Activated CD4-positive, alpha-beta T cell treated with anti-CD3 and anti-CD28 coated beads, Interleukin-2, amount 50 U/mL, for 1 hour (primary cell): ENCODE results near the gene SRPK3.
"Not testable (repeated sequence)": the region's sequence is repeated elsewhere in the genome, so short reads cannot be mapped to it uniquely, and the experiment has no call there.

Source experiments
- DNase-seq: peaks from one replicate; pipeline ENCODE4 v3.0.0-alpha.2; 2020

Gene SRPK3, protein sequence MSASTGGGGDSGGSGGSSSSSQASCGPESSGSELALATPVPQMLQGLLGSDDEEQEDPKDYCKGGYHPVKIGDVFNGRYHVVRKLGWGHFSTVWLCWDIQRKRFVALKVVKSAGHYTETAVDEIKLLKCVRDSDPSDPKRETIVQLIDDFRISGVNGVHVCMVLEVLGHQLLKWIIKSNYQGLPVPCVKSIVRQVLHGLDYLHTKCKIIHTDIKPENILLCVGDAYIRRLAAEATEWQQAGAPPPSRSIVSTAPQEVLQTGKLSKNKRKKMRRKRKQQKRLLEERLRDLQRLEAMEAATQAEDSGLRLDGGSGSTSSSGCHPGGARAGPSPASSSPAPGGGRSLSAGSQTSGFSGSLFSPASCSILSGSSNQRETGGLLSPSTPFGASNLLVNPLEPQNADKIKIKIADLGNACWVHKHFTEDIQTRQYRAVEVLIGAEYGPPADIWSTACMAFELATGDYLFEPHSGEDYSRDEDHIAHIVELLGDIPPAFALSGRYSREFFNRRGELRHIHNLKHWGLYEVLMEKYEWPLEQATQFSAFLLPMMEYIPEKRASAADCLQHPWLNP

DNA sequence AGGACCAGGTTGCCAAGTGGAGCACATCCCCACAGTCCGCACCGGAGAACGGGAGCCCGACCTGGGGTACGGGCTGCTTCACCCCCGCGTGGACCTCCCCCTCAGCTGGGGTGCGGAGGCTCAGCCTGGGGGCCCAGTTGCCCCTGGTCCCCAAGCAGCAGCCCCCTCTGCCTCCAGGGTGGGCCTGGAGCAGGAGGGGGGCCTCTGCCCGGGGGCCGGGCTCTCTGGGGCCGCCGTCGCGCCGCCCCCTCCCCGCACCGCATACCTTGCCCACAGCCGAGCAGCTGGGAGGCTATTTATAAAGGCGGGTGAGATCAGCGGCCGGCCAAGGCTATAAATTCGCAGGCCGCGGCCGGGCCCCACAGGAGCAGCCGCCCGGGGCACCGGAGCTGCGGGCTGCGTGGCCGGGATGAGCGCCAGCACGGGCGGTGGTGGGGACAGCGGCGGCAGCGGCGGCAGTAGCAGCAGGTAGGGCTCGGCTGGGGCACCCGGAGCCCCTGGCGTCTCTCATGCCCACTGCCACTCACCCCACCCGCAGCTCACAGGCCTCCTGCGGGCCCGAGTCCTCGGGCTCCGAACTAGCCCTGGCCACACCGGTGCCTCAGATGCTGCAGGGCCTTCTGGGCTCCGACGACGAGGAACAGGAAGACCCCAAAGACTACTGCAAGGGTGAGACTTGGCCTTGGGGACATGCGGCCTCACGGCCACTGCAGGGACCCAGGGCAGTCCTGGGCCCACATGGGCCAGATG lies at the start of gene SRPK3:
SRPK3 (plus strand) TSS at position 364 of the 750 bp plus-strand sequence; CDS start at position 410, 46 bp downstream.
- DNase-seq = no peak

DNA sequence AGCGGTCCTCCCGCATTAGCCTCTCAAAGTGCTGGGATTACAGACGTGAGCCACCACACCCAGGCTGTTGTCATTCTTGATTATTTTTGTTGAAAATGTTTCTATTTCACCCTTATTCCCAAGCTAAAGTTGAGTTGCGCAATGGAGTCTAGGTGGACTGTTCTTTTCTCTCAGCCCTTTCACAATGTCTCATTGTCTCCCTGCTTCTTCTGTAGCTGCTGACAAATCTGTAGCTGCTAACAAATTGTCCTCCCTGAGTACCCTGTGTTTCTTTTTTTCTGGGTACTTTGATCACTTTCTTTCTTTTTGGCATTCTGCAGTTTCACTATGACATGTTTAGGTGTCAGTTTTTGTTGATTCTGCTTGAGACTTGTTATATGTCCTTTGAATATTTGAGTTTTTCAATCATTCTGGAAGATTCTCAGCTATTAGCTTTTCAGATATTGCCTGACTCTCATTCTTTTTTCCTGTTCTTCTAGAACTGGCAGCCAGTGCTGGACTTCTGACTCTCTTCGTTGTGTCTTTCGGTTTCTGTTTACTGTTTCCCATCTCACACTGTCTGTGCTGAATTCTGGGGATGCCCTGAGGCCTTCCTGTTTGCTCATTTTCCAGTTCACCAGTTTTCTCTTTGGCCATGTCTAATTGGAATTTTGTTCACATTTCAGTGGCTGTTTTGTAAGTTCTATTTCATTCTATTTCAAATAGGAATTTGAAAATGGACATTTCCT lies 49.6 kb upstream of the SRPK3 start:
- DNase-seq = no peak

GRCh38 chrX:153731845-153732215 lies 49.0 kb upstream of the SRPK3 start:
- no peak for DNase-seq

DNA sequence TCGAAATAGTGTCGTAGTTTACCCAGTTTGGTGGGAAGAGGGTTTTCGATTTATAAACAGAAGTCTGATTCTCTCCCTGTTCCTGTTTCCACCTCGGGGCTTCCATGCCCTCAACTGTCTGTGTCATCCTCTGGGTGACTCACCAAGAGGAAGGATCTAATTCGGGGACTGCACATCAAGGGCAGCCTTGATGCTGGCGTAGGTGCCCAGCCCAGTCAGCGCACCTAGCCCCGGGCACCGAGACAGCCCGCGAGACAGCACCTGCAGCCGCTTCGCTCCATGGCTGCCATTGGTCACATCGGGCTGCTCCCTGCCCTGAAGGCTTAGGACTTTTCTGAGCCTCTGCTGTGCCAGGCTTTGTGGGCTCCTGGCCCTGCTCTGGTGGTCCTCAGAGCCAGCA lies 48.4 kb upstream of the SRPK3 start:
- DNase-seq = no peak

DNA sequence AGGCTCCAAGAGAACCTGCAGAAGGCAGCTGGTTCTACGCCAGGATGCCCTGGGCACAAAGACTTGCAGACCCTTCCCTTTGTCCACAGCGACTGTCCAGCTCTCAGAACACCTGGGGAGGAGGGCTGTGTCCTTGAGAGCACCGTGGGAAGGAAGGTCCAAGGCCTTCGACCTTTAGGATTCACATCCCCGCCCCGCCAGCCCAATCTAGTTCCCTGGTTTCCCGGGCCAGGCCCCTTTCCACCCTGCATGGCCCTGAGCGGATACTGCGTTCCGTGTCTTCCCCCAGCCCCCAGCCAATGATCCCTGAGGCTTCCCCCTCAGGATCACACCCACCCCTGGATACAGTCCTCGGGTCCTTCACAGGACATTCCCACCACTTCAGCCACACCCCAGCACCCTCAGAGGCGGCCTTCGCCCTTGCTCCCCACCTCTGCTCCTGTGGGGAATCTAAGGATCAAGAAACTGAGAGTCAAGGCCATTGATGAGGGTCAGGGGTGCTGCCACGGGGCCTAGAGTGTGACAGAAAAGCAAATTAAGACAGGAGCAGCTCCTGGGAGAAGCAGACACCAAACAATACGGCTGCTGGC lies 47.1 kb upstream of the SRPK3 start:
- no peak for DNase-seq

- no peak for DNase-seq
Observed at GRCh38 chrX:153734871-153735270, 46.0 kb upstream of the SRPK3 start.

DNA sequence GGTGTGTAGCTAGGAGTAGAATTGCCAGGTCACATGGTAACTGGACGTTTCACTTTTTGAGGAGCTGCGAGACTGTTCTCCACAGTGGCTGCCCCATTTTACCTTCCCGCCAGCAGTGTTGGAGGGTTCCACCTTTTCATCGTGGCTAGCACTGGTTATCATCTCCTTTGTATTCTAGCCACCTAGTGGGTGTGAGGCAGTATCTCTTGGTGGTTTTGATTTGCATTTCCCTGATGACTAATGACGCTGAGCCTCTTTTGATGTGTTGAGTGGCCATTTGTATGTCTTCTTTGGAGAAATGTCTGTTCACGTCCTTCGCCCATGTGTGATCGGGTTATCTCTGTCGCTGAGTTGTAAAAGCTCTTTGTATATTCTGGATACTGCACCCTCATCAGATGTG lies 45.6 kb upstream of the SRPK3 start:
- no peak for DNase-seq

DNA sequence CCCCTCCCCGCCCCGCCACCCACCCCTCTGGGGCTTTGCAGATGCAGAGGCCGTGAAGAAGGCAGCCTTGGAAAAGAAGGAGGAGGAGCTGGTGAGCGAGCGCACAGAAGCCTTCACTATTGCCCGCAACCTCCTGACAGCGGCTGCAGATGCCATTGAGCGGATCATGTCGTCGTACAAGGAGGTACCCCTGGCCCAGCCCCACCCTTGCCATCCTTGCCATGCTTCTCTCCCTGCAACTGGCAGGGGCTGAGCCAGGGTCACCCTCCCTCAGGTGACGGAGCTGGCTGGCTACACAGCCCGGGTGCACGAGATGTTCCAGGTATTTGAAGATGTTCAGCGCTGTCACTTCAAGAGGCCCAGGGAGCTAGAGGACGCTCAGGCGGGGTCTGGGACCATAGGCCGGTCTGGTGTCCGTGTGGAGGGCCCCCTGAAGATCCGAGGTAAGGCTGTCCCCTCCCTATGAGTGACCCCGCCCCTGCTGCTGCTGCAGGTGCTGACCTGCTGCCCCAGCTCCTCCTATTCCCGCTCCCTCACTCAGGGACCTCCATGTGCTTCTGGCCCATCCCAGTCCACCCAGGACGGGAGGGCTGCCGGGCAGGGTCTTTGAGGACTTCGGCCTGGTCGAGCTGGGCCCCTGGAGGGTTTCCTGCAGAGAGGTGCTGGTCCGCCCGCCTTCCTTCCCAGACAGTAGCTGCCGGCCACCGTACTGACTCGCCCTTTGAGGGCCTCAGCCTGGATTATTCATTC lies 44.6 kb upstream of the SRPK3 start:
- no peak for DNase-seq

DNA sequence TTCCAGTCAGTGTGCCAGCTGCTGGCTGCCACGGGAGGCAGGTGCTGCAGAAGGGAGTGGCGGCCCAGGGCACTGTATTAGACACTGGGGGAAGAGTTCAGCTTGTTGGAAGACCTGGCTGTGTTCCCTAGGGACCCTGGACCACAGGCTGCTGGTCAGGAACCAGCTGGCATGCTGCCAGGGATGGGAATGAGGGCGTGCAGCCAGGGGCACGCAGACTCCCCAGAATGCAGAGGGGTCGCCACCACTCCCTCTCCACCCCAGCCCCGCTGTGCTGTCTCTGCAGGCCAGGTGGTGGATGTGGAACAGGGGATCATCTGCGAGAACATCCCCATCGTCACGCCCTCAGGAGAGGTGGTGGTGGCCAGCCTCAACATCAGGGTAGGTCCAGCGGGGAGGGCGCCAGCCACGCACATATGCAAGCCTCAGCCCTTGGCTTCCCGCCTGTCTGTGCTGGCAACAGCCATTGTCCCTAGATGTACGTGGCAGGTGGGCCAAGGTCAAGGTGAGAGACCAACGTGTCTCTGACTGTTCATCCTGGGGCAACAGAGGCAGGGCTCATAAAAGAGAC lies 43.9 kb upstream of the SRPK3 start:
- no peak for DNase-seq

GRCh38 chrX:153738056-153738605 lies 42.7 kb upstream of the SRPK3 start:
- no peak for DNase-seq

DNA sequence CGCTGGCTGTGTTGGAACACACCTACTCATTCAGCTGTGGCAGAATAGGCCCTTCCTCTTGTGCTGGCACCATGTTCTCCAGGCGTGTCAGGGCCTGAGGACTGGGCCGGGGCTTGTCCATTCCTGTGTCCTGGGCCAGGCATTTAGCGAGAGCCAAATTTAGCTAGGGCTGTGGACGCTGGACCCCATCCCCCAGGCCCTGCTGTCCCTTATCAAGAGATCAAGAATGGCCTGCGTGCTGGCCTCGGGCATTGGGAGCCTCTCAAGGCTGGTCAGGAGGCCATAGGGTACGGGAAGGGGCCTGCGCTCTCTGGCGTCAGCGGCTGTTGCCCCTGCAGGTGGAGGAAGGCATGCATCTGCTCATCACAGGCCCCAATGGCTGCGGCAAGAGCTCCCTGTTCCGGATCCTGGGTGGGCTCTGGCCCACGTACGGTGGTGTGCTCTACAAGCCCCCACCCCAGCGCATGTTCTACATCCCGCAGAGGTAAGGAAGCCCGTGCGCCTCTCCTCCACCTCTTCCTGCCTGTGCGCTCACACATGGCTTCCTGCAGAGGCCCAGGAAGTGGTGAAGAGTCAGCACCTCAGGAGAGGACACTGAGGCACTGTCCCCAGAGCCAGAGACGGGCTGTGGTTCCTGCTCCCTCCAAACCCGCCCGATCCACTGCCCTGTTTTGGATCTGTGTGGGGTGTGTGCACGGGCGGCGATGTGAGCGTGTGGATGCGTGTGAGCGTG lies 40.9 kb upstream of the SRPK3 start:
- DNase-seq = no peak

- no peak for DNase-seq
Observed at GRCh38 chrX:153740631-153741222, 40.1 kb upstream of the SRPK3 start.

GRCh38 chrX:153741446-153741845 lies 39.4 kb upstream of the SRPK3 start:
- no peak for DNase-seq

DNA sequence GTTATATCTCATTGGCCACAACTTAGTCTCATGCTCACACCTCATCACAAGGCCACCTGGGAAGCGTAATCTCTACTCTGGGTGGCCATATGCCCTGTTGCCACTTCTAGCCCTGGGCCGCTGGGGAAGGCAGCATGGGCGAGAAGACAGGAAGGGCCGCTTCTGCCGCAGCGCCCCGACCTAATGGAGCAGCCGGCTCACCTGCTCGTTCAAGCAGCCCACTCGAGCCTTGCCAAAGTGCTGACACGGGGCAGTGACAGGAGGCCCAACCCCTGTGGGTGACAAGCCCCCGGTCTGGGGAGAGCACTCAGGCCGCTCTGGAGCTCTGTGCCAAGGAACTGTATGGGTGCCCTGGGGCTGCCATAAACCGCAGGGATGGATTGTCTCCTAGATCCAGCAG lies 38.7 kb upstream of the SRPK3 start:
- DNase-seq = not testable (repeated sequence)

DNA sequence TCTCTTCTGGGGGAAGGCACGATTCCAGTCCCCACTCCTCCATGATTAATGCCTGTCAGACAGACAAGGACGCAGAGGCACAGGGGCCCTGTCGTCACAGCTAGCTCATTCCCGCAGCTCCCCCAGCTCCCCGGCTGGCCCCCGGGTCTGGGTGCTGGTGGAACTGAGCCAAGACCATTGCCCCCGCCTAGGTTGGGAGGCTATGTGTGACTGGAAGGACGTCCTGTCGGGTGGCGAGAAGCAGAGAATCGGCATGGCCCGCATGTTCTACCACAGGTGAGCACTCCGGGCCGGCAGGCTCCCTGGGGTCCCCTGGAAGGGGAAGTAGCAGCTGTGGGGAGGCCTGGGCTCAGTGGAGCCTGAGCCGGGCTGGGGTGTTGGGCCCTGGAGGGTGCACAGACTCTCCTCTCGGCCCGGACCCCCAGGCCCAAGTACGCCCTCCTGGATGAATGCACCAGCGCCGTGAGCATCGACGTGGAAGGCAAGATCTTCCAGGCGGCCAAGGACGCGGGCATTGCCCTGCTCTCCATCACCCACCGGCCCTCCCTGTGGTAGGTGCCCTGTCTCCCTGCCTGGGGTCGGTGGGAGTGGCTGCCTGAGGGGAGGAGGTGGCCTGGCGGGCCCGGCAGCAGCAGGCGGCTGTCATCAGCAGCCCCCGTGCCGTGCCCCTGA lies 37.9 kb upstream of the SRPK3 start:
- not testable (repeated sequence) for DNase-seq

- DNase-seq = not testable (repeated sequence)
Observed at GRCh38 chrX:153743468-153744209, 37.2 kb upstream of the SRPK3 start.

GRCh38 chrX:153744210-153745066 lies 36.4 kb upstream of the SRPK3 start:
- no peak for DNase-seq

DNA sequence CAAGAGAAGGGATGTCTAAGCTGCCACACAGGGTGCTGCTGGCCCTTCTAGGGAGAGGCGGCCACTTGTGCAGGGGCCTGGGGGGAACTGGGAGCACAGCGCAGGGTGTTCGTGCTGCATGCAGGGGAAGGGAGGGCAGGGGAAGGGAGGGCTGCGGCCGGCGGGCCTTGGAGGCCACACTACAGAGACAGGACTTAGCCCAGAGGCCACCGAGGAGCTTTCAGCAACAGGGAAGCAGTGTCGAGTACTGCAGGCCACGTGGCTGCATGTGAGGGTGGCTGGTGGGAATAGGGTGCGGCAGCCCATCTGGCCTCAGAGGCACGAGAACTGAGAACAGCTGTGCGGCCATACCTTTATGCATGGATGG lies 35.8 kb upstream of the SRPK3 start:
- not testable (repeated sequence) for DNase-seq
